Stomach (tissue), 9 donors: ENCODE measurements around the gene EEIG1. TPM values are rescaled to one million over a fixed set of nuclear protein-coding genes. Genes with fewer than 3 reads are reported as not detected.

Source experiments
- DNase-seq, 2 donors: peaks; one replicate each; pipeline versions ENCODE4 v3.0.0 to v3.0.0-alpha.2; 2013 to 2019
- H3K27ac ChIP-seq, 5 donors: fragments of 200-600 bp in 4 of 5; sonication (generic) in 4 of 5; one replicate each; pipeline ENCODE4 v1.5.1; 2013 to 2019; ENCODE audit warnings: mild to moderate bottlenecking in 1 of 5, moderate library complexity in 1 of 5
- H3K27me3 ChIP-seq, 3 donors: fragments of 200-600 bp; sonication (generic); one replicate each; pipeline ENCODE4 v1.5.1; 2017 to 2019; ENCODE audit warnings: mixed run types in 1 of 3
- H3K36me3 ChIP-seq, 4 donors: fragments of 200-600 bp; sonication (generic); 1 replicate in 3 of 4; 2 replicates in 1 of 4; pipeline ENCODE4 v1.5.1; 2016 to 2019
- H3K4me1 ChIP-seq, 4 donors: fragments of 200-600 bp; sonication (generic); one replicate each; pipeline ENCODE4 v1.5.1; 2016 to 2019
- H3K4me3 ChIP-seq, 4 donors: fragments of 200-600 bp; sonication (generic) in 3 of 4; one replicate each; pipeline ENCODE4 v1.5.1; 2016 to 2019; ENCODE audit warnings: mild to moderate bottlenecking in 1 of 4
- H3K9me3 ChIP-seq, 4 donors: fragments of 200-600 bp; sonication (generic); one replicate each; pipeline ENCODE4 v1.5.1; 2016 to 2019
- EP300 ChIP-seq: sonication (generic); formaldehyde crosslinking; IDR thresholded peaks from one replicate; pipeline ENCODE4 v1.6.1; 2017; ENCODE audit warnings: antibody characterized with exemption
- POLR2A ChIP-seq, 4 donors: fragments of 450-650 bp; IDR thresholded peaks; one replicate each; pipeline ENCODE4 v1.6.1; 2016; ENCODE audit warnings: antibody characterized with exemption in 4 of 4, control low read depth in 2 of 4, mild to moderate bottlenecking in 1 of 4, moderate library complexity in 1 of 4
- POLR2AphosphoS5 ChIP-seq, 3 donors: sonication (generic); formaldehyde crosslinking; IDR thresholded peaks; one replicate each; pipeline ENCODE4 v1.6.1; 2016; ENCODE audit warnings: antibody characterized with exemption in 3 of 3
- WGBS, 5 donors: extraction: QIAGEN DNeasy Blood & Tissue Kit in 3 of 5; methylation state at CpG; one replicate each; pipeline versions ENCODE4 v1.1.5 to v1.1.7; 2013 to 2018; 5-methylcytosine and 5-hydroxymethylcytosine counted together
- intact Hi-C: fragments of 100-400 bp; cut with DNase I; formaldehyde crosslinking; loops from one replicate; pipeline ENCODE4 v1.15.1; 2023; ENCODE audit warnings: low total_unique reads
- polyA plus RNA-seq, 3 donors: library from polyadenylated mRNA; stranded (reverse); fragments of 200-250 nt; gene quantifications; one replicate each; pipeline ENCODE4 v1.2.3, GENCODE V29; 2013
- total RNA-seq, 5 donors: library from RNA; depleted of rRNA; stranded (reverse); fragments of >200 nt; gene quantifications; one replicate each; pipeline versions ENCODE4 v1.1.0 to v1.2.3, GENCODE V29; 2014 to 2016
- TF ChIP-seq, protein P1 (sequence below), 7 experiments: fragments of 450-650 bp in 4 of 7; fragments of 200-600 bp in 3 of 7; sonication (generic) in 3 of 7; IDR thresholded peaks; one replicate each; pipeline ENCODE4 v1.5.1; 2016 to 2019; ENCODE audit warnings: antibody characterized with exemption in 7 of 7, control low read depth in 2 of 7, mild to moderate bottlenecking in 1 of 7
- donor health status: healthy with polysubstance abuse.
- donor health status: Bipolar disorder and iron deficiency.
- donor health status: healthy.

EEIG1 gene
- total and polyA plus RNA-seq, 8 donors: 24.4 to 406 (median 75.8) TPM

DNA sequence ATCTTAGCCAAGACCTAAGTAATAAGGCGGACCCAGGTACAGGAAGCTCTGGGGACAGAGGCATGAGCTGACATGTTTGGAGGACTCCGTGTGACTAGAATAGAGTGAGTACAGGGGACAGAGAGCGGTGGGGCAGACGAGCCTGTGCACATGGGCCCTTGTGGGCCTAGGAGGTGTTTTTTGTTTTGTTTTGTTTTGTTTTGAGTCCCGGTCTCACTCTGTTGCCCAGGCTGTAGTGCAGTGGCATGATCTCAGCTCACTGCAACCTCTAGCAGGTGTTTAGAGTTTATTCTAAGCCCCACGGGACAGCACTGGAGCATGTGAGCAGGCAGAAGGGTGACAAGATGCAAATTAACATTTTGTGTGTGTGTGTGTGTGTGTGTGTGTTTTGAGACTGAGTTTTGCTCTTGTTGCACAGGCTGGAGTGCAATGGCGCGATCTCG lies 3.1 kb upstream of the EEIG1 start:
- TF ChIP-seq POLR2AphosphoS5 (IDR thresholded peaks at IDR 0.05) (no peak), EP300 (no peak), POLR2A (IDR thresholded peaks at IDR 0.05) (no peak)
- TF ChIP-seq, protein P1, sequence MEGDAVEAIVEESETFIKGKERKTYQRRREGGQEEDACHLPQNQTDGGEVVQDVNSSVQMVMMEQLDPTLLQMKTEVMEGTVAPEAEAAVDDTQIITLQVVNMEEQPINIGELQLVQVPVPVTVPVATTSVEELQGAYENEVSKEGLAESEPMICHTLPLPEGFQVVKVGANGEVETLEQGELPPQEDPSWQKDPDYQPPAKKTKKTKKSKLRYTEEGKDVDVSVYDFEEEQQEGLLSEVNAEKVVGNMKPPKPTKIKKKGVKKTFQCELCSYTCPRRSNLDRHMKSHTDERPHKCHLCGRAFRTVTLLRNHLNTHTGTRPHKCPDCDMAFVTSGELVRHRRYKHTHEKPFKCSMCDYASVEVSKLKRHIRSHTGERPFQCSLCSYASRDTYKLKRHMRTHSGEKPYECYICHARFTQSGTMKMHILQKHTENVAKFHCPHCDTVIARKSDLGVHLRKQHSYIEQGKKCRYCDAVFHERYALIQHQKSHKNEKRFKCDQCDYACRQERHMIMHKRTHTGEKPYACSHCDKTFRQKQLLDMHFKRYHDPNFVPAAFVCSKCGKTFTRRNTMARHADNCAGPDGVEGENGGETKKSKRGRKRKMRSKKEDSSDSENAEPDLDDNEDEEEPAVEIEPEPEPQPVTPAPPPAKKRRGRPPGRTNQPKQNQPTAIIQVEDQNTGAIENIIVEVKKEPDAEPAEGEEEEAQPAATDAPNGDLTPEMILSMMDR (IDR thresholded peaks at IDR 0.05): no peak
- H3K4me3 ChIP-seq: no peak overlapping the region
- intact Hi-C loops: loop anchor here (10.0 kb wide), 1 partner anchor 51 kb away; no protein-coding TSS in a partner anchor
- no peak for DNase-seq
- H3K36me3 ChIP-seq: no peaks in the 10 kb centered on the region
- 87 to 95% (median 92%) methylated on average over 9 of the region's 9 CpGs for WGBS, 5 donors
- H3K4me1 ChIP-seq: peaks cover 12 to 48% (median 24%) of the 10 kb centered on the region in 4 donors
- peak overlapping the region; percentile 10 to 99 (median 86) for H3K27ac ChIP-seq
- H3K9me3 ChIP-seq: no peaks in the 10 kb centered on the region
- H3K27me3 ChIP-seq: no peaks in the 10 kb centered on the region

GRCh38 chr9:127982912-127983311 lies 2.1 kb upstream of the EEIG1 start:
- intact Hi-C loops: loop anchor here (10.0 kb wide), 1 partner anchor 52 kb away; no protein-coding TSS in a partner anchor
- Histone ChIP-seq H3K4me3 (no peak overlapping the region), H3K27ac (peak overlapping the region; percentile 48 to 99 (median 94)), H3K27me3 (no peaks in the 10 kb centered on the region), H3K36me3 (no peaks in the 10 kb centered on the region), H3K4me1 (peaks cover 21 to 58% (median 34%) of the 10 kb centered on the region in 4 donors), H3K9me3 (no peaks in the 10 kb centered on the region)
- WGBS, 5 donors: 71 to 87% (median 81%) methylated on average over 1 of the region's 1 CpG; no CpG with 5 or more reads in 1 of the 5 donors
- DNase-seq: peak in 1 of 2 donors; percentile 61
- peak in 2 of 3 donors; percentile 8 to 21 for TF ChIP-seq POLR2AphosphoS5 (IDR thresholded peaks at IDR 0.05)
- no peak for TF ChIP-seq POLR2A (IDR thresholded peaks at IDR 0.05)
- TF ChIP-seq, protein P1 (IDR thresholded peaks at IDR 0.05): no peak
- no peak for TF ChIP-seq EP300

DNA sequence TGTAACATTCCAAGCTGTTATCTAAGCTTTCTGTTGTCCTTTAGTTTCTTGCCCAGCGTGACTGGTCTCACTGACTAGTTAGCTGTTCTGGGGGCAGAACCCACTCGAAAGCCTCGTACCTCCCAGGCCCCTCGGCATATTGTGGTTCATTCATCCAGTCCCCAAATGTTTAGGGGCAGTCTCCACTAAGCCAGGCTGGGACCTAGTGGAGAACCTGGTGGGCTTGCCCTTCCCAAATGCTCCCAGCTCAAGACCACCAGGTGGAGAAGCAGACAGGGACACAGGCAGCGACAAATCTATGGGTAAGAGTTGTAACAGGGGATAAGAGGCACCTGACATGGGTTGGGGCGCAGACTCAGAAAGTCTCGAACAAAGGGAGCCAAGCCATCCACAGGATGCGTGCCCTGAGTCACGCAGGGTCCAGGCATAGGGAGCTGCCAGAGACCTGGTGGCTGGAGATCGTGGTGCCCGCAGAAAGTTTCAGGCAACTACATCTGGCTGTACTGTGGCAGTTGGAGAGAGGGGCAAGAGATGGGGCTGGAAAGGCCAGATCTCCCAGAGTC lies 851 bp upstream of the EEIG1 start:
- TF ChIP-seq, protein P1 (IDR thresholded peaks at IDR 0.05): no peak
- intact Hi-C loops: loop anchor here (10.0 kb wide), 1 partner anchor 53 kb away; no protein-coding TSS in a partner anchor
- Histone ChIP-seq H3K4me1 (peaks cover 33 to 67% (median 44%) of the 10 kb centered on the region in 4 donors), H3K27ac (peak overlapping the region; percentile 64 to 99 (median 94)), H3K36me3 (no peaks in the 10 kb centered on the region), H3K4me3 (peak overlapping the region; percentile 77 to 91 (median 90)), H3K9me3 (no peaks in the 10 kb centered on the region), H3K27me3 (no peaks in the 10 kb centered on the region)
- DNase-seq: no peak
- 55 to 66% (median 59%) methylated on average over 11 of the region's 11 CpGs for WGBS, 5 donors

GRCh38 chr9:127980060-127980705 lies 606 bp downstream of the EEIG1 start:
- Histone ChIP-seq H3K4me3 (peak overlapping the region; percentile 77 to 91 (median 90)), H3K4me1 (peaks cover 43 to 73% (median 58%) of the 10 kb centered on the region in 4 donors), H3K27me3 (no peaks in the 10 kb centered on the region), H3K36me3 (no peaks in the 10 kb centered on the region), H3K9me3 (no peaks in the 10 kb centered on the region), H3K27ac (peak overlapping the region; percentile 91 to 99 (median 94))
- WGBS, 5 donors: 0 to 1% (median 0%) methylated on average over 17 to 61 of the region's 61 CpGs
- DNase-seq: peak; percentile 81 to 85
- intact Hi-C loops: loop anchor here (10.0 kb wide), 1 partner anchor 55 kb away; no protein-coding TSS in a partner anchor
- TF ChIP-seq POLR2AphosphoS5 (IDR thresholded peaks at IDR 0.05) (peak in 2 of 3 donors; percentile 78 to 82), EP300 (no peak)
